ENCODE measurements around the gene SQOR.

Gene SQOR

GRCh38 chr15:45670091-45670490 lies 35.3 kb downstream of the SQOR start:
- H3K4me3 ChIP-seq (ENCODE audit: low read length): no peak overlapping the region
- TF ChIP-seq CTCF (conservative IDR thresholded peaks at IDR 0.05; ENCODE audit: low read length): no peak
- DNase-seq (ENCODE audit: low read depth): peak; percentile 88

- H3K4me3 ChIP-seq (ENCODE audit: low read length): no peak overlapping the region
- TF ChIP-seq CTCF (conservative IDR thresholded peaks at IDR 0.05; ENCODE audit: low read length): no peak
- peak; percentile 87 for DNase-seq (ENCODE audit: low read depth)
Observed at GRCh38 chr15:45670511-45670910, 35.7 kb downstream of the SQOR start.

- no peak for DNase-seq (ENCODE audit: low read depth)
- no peak for TF ChIP-seq CTCF (conservative IDR thresholded peaks at IDR 0.05; ENCODE audit: low read length)
- no peak overlapping the region for H3K4me3 ChIP-seq (ENCODE audit: low read length)
Observed at GRCh38 chr15:45674677-45675076, 39.8 kb downstream of the SQOR start.

- H3K4me3 ChIP-seq (ENCODE audit: low read length): no peak overlapping the region
- DNase-seq (ENCODE audit: low read depth): no peak
- no peak for TF ChIP-seq CTCF (conservative IDR thresholded peaks at IDR 0.05; ENCODE audit: low read length)
Observed at GRCh38 chr15:45677797-45678196, 43.0 kb downstream of the SQOR start.

GRCh38 chr15:45678459-45679178 lies 43.8 kb downstream of the SQOR start:
- no peak overlapping the region for H3K4me3 ChIP-seq (ENCODE audit: low read length)
- TF ChIP-seq CTCF (conservative IDR thresholded peaks at IDR 0.05; ENCODE audit: low read length): no peak
- DNase-seq (ENCODE audit: low read depth): no peak

- no peak for TF ChIP-seq CTCF (conservative IDR thresholded peaks at IDR 0.05; ENCODE audit: low read length)
- no peak overlapping the region for H3K4me3 ChIP-seq (ENCODE audit: low read length)
- no peak for DNase-seq (ENCODE audit: low read depth)
Observed at GRCh38 chr15:45684533-45684932, 49.7 kb downstream of the SQOR start.

- H3K4me3 ChIP-seq (ENCODE audit: low read length): no peak overlapping the region
- TF ChIP-seq CTCF (conservative IDR thresholded peaks at IDR 0.05; ENCODE audit: low read length): no peak
- DNase-seq (ENCODE audit: low read depth): no peak
Observed at GRCh38 chr15:45689616-45690015, 54.8 kb downstream of the SQOR start.

Measured in AG10803 (cell line).